ENCODE measurements around the gene HYI.

DNA sequence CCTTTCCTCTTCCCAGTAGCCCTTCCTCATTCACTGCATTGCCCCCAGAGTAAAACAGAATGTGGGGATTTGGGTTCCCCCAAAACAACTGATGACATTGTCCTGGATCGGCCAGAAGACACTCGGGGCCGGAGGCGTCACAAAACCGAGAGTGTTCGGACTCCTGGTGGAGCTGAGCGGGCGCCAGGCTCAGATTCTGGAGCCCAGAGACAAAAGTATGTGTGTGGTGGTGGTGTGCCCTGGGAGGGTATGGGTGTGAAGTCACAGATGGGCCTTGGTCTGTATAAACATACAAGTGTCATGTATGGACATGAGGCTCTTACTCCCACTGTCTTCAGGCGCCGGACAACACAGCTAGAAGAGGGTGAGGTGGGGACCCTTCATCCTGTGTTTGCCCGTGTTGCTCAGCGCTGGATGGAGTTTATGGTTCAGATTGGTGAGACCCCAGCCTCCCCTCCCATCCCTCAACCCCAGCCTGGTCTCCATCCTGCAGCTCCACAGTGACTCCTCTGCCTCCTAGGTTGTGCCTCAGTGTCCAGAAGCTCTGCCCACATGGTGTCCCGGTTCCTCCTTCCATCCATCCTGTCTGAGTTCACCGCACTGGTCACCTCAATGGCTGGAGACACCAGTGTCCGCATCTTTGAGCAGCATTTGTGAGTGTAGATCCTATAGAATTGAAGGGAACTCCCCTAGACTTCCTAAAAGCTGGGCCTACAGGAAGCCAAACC, 12.4 kb downstream of the HYI start:
- TF ChIP-seq, protein P1, sequence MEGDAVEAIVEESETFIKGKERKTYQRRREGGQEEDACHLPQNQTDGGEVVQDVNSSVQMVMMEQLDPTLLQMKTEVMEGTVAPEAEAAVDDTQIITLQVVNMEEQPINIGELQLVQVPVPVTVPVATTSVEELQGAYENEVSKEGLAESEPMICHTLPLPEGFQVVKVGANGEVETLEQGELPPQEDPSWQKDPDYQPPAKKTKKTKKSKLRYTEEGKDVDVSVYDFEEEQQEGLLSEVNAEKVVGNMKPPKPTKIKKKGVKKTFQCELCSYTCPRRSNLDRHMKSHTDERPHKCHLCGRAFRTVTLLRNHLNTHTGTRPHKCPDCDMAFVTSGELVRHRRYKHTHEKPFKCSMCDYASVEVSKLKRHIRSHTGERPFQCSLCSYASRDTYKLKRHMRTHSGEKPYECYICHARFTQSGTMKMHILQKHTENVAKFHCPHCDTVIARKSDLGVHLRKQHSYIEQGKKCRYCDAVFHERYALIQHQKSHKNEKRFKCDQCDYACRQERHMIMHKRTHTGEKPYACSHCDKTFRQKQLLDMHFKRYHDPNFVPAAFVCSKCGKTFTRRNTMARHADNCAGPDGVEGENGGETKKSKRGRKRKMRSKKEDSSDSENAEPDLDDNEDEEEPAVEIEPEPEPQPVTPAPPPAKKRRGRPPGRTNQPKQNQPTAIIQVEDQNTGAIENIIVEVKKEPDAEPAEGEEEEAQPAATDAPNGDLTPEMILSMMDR (conservative IDR thresholded peaks at IDR 0.05; ENCODE audit: low read depth in 2 of 2), result no peak
- TF ChIP-seq EZH2phosphoT487 (IDR thresholded peaks at IDR 0.05; ENCODE audit: unreplicated experiment) (no peak), ZNF331 (CRISPR knock-in tag; IDR thresholded peaks at IDR 0.05; ENCODE audit: low read depth) (no peak), POLR2AphosphoS5 (IDR thresholded peaks at IDR 0.05; ENCODE audit: low read depth) (no peak), CREB1 (CRISPR knock-in tag; IDR thresholded peaks at IDR 0.05; ENCODE audit: low read depth) (no peak)
- TF ChIP-seq, protein P2, sequence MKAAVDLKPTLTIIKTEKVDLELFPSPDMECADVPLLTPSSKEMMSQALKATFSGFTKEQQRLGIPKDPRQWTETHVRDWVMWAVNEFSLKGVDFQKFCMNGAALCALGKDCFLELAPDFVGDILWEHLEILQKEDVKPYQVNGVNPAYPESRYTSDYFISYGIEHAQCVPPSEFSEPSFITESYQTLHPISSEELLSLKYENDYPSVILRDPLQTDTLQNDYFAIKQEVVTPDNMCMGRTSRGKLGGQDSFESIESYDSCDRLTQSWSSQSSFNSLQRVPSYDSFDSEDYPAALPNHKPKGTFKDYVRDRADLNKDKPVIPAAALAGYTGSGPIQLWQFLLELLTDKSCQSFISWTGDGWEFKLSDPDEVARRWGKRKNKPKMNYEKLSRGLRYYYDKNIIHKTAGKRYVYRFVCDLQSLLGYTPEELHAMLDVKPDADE (IDR thresholded peaks at IDR 0.05), result no peak
